ENCODE results near the gene SRC.

DNA sequence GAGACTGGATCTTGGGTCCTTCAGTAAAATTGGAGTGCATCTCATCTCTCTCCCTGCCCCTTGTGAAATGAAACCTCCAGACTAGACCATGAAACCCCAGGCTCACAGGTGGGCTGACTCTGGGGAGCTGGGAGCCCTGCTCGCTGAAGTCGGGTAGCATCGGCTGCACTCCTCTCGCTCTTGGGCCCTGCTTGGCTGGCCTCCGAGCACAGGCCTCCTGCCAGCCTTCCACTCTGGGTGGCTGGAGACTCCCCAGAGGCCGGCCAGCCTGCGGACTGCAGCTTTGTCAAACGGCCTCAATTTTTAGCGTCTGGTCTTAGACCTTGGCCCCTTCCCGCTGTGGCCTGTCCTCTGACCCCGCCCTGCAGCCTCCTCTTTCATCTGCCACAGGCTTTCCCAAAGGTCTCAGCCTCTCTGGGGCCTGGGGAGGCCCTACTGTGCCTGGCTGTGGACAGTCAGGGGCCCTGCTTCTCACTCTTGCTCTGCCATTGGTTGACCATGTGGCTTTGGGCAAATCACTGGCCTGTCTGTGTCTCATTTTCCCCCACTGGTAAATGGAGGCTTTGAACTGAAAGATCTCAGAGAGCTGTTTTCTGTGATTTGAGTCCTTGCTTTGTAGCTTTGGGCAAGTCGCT is 45.1 kb downstream of the SRC start:
- TF ChIP-seq BACH2 (CRISPR knock-in tag; IDR thresholded peaks at IDR 0.05; ENCODE audit: borderline replicate concordance) (no peak), RARB (CRISPR knock-in tag; IDR thresholded peaks at IDR 0.05) (no peak), ZFP3 (CRISPR knock-in tag; IDR thresholded peaks at IDR 0.05) (no peak), GLIS3 (CRISPR knock-in tag; IDR thresholded peaks at IDR 0.05) (no peak), OSR1 (CRISPR knock-in tag; IDR thresholded peaks at IDR 0.05) (no peak), ZNF70 (CRISPR knock-in tag; IDR thresholded peaks at IDR 0.05) (no peak), ARNTL (CRISPR knock-in tag; IDR thresholded peaks at IDR 0.05; ENCODE audit: borderline replicate concordance, low read depth) (no peak), ISL1 (CRISPR knock-in tag; IDR thresholded peaks at IDR 0.05) (no peak), ZC3H10 (CRISPR knock-in tag; IDR thresholded peaks at IDR 0.05) (no peak)
- TF ChIP-seq, protein P1, sequence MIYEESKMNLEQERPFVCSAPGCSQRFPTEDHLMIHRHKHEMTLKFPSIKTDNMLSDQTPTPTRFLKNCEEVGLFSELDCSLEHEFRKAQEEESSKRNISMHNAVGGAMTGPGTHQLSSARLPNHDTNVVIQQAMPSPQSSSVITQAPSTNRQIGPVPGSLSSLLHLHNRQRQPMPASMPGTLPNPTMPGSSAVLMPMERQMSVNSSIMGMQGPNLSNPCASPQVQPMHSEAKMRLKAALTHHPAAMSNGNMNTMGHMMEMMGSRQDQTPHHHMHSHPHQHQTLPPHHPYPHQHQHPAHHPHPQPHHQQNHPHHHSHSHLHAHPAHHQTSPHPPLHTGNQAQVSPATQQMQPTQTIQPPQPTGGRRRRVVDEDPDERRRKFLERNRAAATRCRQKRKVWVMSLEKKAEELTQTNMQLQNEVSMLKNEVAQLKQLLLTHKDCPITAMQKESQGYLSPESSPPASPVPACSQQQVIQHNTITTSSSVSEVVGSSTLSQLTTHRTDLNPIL (CRISPR knock-in tag; IDR thresholded peaks at IDR 0.05; ENCODE audit: low read depth) = no peak
- TF ChIP-seq, protein P2, sequence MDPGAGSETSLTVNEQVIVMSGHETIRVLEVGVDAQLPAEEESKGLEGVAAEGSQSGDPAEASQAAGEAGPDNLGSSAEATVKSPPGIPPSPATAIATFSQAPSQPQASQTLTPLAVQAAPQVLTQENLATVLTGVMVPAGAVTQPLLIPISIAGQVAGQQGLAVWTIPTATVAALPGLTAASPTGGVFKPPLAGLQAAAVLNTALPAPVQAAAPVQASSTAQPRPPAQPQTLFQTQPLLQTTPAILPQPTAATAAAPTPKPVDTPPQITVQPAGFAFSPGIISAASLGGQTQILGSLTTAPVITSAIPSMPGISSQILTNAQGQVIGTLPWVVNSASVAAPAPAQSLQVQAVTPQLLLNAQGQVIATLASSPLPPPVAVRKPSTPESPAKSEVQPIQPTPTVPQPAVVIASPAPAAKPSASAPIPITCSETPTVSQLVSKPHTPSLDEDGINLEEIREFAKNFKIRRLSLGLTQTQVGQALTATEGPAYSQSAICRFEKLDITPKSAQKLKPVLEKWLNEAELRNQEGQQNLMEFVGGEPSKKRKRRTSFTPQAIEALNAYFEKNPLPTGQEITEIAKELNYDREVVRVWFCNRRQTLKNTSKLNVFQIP (CRISPR knock-in tag; IDR thresholded peaks at IDR 0.05; ENCODE audit: borderline replicate concordance, low read depth) = no peak
- TF ChIP-seq, protein P3, sequence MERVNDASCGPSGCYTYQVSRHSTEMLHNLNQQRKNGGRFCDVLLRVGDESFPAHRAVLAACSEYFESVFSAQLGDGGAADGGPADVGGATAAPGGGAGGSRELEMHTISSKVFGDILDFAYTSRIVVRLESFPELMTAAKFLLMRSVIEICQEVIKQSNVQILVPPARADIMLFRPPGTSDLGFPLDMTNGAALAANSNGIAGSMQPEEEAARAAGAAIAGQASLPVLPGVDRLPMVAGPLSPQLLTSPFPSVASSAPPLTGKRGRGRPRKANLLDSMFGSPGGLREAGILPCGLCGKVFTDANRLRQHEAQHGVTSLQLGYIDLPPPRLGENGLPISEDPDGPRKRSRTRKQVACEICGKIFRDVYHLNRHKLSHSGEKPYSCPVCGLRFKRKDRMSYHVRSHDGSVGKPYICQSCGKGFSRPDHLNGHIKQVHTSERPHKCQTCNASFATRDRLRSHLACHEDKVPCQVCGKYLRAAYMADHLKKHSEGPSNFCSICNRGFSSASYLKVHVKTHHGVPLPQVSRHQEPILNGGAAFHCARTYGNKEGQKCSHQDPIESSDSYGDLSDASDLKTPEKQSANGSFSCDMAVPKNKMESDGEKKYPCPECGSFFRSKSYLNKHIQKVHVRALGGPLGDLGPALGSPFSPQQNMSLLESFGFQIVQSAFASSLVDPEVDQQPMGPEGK (CRISPR knock-in tag; IDR thresholded peaks at IDR 0.05; ENCODE audit: borderline replicate concordance) = no peak
- TF ChIP-seq, protein P4, sequence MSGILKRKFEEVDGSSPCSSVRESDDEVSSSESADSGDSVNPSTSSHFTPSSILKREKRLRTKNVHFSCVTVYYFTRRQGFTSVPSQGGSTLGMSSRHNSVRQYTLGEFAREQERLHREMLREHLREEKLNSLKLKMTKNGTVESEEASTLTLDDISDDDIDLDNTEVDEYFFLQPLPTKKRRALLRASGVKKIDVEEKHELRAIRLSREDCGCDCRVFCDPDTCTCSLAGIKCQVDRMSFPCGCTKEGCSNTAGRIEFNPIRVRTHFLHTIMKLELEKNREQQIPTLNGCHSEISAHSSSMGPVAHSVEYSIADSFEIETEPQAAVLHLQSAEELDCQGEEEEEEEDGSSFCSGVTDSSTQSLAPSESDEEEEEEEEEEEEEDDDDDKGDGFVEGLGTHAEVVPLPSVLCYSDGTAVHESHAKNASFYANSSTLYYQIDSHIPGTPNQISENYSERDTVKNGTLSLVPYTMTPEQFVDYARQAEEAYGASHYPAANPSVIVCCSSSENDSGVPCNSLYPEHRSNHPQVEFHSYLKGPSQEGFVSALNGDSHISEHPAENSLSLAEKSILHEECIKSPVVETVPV (CRISPR knock-in tag; IDR thresholded peaks at IDR 0.05) = no peak
